Embryonic facial prominence (tissue), 1 donor: ENCODE measurements around the gene INSR.
A peak's percentile ranks its signal among the peaks of the same experiment; 100 is the strongest.
"Not testable (repeated sequence)": the region's sequence is repeated elsewhere in the genome, so short reads cannot be mapped to it uniquely, and the experiment has no call there.

Experiments
- DNase-seq: peaks from one replicate; pipeline ENCODE4 v3.0.0-alpha.2; 2016; ENCODE audit errors: extremely low spot score

The INSR gene

GRCh38 chr19:7098701-7099596 is 195.3 kb downstream of the INSR start:
- DNase-seq, result peak; percentile 89

- no peak for DNase-seq
Observed at GRCh38 chr19:7098096-7098495, 196.1 kb downstream of the INSR start.

- DNase-seq, result no peak
Observed at GRCh38 chr19:7088999-7089398, 205.2 kb downstream of the INSR start.

- DNase-seq, result no peak
Observed at GRCh38 chr19:7083076-7083956, 210.9 kb downstream of the INSR start.

GRCh38 chr19:7078008-7078407 is 216.2 kb downstream of the INSR start:
- no peak for DNase-seq

- DNase-seq, result no peak
Observed at GRCh38 chr19:7076151-7076550, 218.1 kb downstream of the INSR start.

GRCh38 chr19:7074705-7075282 is 219.4 kb downstream of the INSR start:
- DNase-seq, result no peak

GRCh38 chr19:7072541-7072940 is 221.7 kb downstream of the INSR start:
- no peak for DNase-seq

GRCh38 chr19:7069904-7070226 is 224.3 kb downstream of the INSR start:
- no peak for DNase-seq

- DNase-seq, result peak; percentile 93
Observed at GRCh38 chr19:7069042-7069903, 224.9 kb downstream of the INSR start, which contains the start of gene ZNF557. Gene ZNF557 (plus strand): TSS chr19:7069703. CDS start chr19:7075075, 5,372 bp downstream.

GRCh38 chr19:7068599-7068998 is 225.6 kb downstream of the INSR start:
- no peak for DNase-seq

- no peak for DNase-seq
Observed at GRCh38 chr19:7067716-7068115, 226.5 kb downstream of the INSR start.

- not testable (repeated sequence) for DNase-seq
Observed at GRCh38 chr19:7067122-7067521, 227.1 kb downstream of the INSR start.

- no peak for DNase-seq
Observed at GRCh38 chr19:7063764-7064418, 230.3 kb downstream of the INSR start.

GRCh38 chr19:7063339-7063738 is 230.9 kb downstream of the INSR start:
- DNase-seq, result no peak
